ENCODE data around the gene C13orf46.

DNA sequence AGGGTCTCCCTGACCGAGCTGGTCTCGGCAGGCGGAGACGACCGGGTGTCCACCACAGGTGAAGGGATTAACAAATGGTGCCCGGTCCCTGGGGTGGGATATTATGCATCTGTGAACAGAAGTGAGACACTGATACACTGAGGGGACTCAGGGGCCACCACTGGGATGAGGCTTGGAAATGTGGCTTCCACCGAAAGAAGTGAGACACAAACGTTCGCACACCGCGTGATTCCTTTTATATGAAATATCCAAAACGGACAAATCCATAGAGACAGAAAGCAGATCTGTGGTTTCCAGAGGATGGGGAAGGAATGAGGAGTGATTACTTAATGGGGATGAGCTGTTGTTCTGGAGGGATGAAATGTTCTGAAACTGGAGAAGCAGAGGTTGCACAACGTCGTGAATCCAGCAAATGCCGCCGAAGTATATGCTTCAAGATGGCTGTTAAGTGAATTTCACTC, 47.5 kb downstream of the C13orf46 start:
- no peak for TF ChIP-seq ZNF274 (IDR thresholded peaks at IDR 0.05; ENCODE audit: low read depth, low read length)
- no peak for TF ChIP-seq YY1 (IDR thresholded peaks at IDR 0.05; ENCODE audit: insufficient read depth, insufficient read length)
